Endometrium (tissue), 2 donors: ENCODE results near the gene UGT1A3.

Experiments used
- FAIRE-seq: peaks from 2 replicates; lab custom pipeline; 2012; peaks lifted over from hg19 to GRCh38; lab: Jason Lieb, UNC
- donor health status: control.
- donor health status: control.

UGT1A3 gene

GRCh38 chr2:233817361-233817911, 88.6 kb downstream of the UGT1A3 start:
- FAIRE-seq: no peak

GRCh38 chr2:233817995-233818638, 89.3 kb downstream of the UGT1A3 start:
- FAIRE-seq: no peak

DNA sequence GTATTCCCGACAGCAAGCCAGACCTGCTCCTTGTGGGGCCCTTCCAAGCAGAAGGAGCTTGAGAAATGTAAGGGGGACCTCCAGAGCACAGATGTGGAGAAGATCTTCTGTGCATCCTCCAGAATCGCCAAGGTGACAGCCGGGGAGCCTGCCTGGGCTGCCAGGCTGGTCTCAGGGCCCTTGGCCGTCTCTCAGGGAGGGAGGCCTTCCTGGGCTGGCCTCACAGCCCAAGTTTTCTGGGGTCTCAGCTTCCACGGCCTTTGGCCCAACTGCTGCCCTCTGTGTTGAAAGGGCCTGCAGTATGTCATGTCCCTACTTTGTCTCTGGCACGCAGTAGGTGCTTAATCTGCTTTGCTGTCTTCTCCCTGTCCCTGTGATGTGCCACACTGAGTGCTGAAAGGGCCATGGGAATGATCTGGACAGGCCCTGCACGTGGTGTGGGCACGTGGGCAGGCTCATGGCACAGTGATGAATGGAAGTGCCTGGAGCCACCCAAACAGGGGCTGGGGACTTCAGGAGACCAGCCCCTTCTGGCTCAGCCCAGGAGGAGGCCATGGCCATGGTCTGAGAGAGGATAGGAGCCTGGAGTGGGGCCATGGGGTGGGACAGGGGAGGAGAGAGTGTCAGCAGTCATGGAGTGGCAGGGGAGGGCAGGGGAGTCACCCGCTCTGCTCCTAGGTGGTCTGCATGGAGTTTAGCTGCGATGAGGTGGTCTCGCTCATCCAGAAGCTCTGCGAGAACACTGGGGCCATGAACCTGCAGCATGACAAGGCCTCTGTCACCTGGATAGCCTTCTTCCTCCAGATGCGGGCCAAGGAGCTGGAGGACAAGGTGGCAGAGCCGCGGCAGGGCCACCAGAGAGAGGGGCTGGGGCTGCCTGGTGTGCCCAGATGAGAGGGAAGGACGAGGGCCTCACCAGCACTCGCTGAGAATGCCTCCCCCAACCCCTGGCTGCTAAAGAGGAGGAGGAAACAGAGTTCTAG, 90.1 kb downstream of the UGT1A3 start:
- no peak for FAIRE-seq

- FAIRE-seq: no peak
Measured at GRCh38 chr2:233819884-233820773, 91.3 kb downstream of the UGT1A3 start.

GRCh38 chr2:233820774-233821105, 91.9 kb downstream of the UGT1A3 start:
- no peak for FAIRE-seq

DNA sequence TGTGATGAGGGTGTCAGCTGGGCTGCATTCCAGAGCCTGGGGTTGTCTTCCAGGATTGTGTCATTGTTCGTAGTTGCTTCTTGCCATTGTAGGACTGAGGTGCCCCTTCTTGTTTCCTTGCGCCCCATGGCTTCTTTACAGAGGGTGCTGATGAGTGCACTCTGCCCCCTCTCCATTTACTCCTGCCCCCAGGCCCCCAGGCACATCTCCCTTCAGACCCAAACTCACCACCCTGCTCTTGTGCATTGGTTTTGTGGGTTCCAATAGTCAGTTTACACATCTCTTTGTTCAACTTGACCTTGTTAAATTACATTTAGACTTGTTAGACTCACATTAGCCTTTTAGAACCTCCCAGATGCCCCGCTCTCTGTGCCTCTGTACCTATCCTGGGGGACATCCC, 92.4 kb downstream of the UGT1A3 start:
- no peak for FAIRE-seq

DNA sequence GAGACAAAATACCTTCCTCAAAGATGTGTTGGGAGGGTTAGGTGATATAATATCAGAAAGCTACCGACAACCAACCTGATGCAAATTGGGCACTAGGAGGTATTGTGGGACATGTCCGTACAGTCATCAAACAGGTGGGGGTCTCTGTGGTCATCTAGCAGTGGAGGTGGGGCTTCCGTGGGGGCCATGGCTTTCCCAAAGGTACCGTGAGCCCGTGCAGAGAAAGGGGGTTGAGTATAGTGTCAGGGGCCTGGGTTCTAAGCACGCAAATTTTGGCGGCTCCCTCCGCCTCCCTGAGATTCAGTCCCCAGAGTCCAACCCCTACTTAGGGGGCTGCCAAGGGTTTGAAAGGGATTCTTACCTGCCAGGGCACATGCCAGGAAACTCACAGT, 92.9 kb downstream of the UGT1A3 start:
- no peak for FAIRE-seq

DNA sequence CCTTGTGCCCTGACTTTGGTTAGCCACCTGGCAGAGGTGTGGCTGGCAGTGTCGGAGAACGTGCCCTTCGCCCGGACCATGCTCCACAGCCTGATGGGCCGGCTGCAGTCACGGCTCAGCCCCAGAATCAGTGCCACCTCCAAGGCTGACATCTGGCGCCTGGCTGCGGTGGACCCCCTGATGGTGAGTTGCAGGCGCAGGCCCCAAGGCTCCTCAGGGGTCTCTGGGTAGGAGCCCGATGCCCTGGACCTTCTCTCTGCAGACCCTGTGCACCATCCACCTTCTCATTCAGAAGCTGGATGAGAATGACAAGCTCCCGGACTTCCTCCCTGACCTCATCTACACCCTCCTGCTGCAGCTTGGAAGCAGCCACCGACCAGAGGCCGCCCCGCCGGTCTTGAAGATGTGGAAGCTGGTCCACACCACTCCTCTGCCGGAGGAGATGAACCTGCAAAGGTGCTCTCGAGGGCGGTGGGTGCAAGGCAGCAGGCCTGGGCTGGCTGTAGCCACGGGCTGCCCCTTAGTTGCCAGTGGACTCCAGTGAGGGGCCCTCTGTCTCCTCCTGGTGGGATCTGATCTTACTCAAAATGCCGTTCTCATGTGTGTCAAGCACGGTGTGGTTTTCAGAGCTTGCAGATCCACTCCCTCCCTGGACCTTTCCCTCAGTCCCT, 93.4 kb downstream of the UGT1A3 start:
- no peak for FAIRE-seq
